OCI-LY3 (cell line): ENCODE data around the gene AKT1S1.

Experiments
- H2AFZ ChIP-seq: fragments of 200-600, 300-600 bp; shearing (Covaris generic); 2 replicates; pipeline ENCODE4 v1.6.0; 2014; ENCODE audit warnings: antibody characterized with exemption, low read depth, low read length
- H3K27ac ChIP-seq: fragments of 200-600, 300-600 bp; sonication (generic); 2 replicates; pipeline ENCODE4 v1.5.1; 2014; ENCODE audit warnings: mild to moderate bottlenecking, low read length, moderate library complexity, mixed read lengths
- H3K27me3 ChIP-seq: fragments of 200-600, 300-600 bp; sonication (generic); 2 replicates; pipeline ENCODE4 v1.6.1; 2014; ENCODE audit warnings: low read depth, low read length, mixed read lengths
- H3K36me3 ChIP-seq: fragments of 200-600, 300-600 bp; sonication (generic); replicated peaks from 2 replicates; pipeline ENCODE3; 2014; ENCODE audit warnings: low read depth, low read length, mixed read lengths
- H3K4me1 ChIP-seq: fragments of 300-600, 200-600 bp; sonication (generic); 2 replicates; pipeline ENCODE4 v1.6.1; 2014; ENCODE audit warnings: low read length, mixed read lengths
- H3K4me2 ChIP-seq: fragments of 200-600, 300-600 bp; sonication (generic); 2 replicates; pipeline ENCODE4 v1.6.1; 2014; ENCODE audit warnings: low read length, mixed read lengths
- H3K4me3 ChIP-seq: fragments of 300-600, 200-600 bp; sonication (generic); 2 replicates; pipeline ENCODE4 v1.5.1; 2014; ENCODE audit warnings: antibody characterized with exemption, mild to moderate bottlenecking, low read length, moderate library complexity
- H3K79me2 ChIP-seq: fragments of 300-600, 200-600 bp; shearing (Covaris generic); 2 replicates; pipeline ENCODE4 v1.6.1; 2014; ENCODE audit warnings: mild to moderate bottlenecking, low read length, mixed read lengths
- H3K9ac ChIP-seq: fragments of 300-600, 200-600 bp; shearing (Covaris generic); 2 replicates; pipeline ENCODE4 v1.6.0; 2014; ENCODE audit warnings: mild to moderate bottlenecking, low read length, moderate library complexity
- H3K9me3 ChIP-seq: fragments of 200-600, 300-600 bp; shearing (Covaris generic); 2 replicates; pipeline ENCODE4 v1.6.1; 2014; ENCODE audit warnings: low read length, mixed read lengths; ENCODE audit not compliant: insufficient read depth
- H4K20me1 ChIP-seq: fragments of 200-600, 300-600 bp; sonication (generic); 2 replicates; pipeline ENCODE4 v1.6.1; 2016; ENCODE audit warnings: low read length, mixed read lengths; ENCODE audit not compliant: insufficient read depth
- EZH2phosphoT487 ChIP-seq: fragments of 200-600 bp; shearing (Covaris generic); IDR thresholded peaks from 2 replicates; pipeline ENCODE4 v1.6.1; 2018; ENCODE audit warnings: antibody characterized with exemption, mixed run types, low read depth
- TF ChIP-seq, protein P1 (sequence below): fragments of 200-600, 300-600 bp; sonication (generic); IDR thresholded peaks from 2 replicates; pipeline ENCODE4 v1.5.1; 2014; ENCODE audit warnings: antibody characterized with exemption, low read length, low read depth

The AKT1S1 gene

DNA sequence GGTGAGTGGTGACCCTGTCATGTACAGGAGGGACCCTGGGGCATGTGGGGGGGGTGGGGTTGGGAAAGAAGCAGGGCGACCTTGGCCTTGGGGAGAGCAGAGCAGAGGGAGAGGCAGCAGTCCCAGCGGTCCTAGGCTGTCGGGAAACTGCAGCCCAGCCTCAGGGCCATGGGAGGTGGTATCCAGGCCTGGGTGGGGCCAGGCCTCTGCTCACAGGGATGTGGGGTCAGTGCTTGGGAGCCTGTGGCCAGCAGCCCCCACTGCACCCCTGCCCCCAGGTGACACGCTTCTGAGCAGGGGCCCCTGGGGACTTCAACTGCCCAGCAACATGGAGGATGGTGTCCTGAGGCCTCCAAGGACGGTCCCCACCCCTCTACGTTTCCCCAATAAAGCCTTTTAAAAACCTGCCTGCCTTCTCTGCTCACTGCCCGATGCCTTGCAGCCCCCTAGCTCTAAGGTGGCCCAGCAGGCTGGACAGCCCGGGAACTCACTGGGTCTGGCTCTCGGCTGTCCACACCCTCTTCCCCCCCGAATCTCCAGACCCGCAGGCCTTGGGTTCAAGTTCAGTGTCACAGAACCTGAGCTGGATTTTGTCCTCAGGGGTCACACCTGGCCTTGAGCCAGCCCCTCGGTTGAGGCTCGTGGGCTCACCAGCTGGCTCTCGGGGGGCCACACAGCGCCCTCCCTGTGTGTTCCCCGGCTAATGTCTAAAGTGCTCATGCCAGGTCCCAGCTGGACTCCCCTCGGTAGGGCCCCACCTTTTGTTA, 16.6 kb downstream of the AKT1S1 start:
- Histone ChIP-seq H3K79me2 (peaks cover 12% of the 10 kb centered on the region; the same call in 1 of the 2 replicates), H3K9ac (no peak overlapping the region), H3K27me3 (no peaks in the 10 kb centered on the region), H2AFZ (no peak overlapping the region), H3K27ac (no peak overlapping the region), H3K4me1 (no peaks in the 10 kb centered on the region), H3K4me3 (no peak overlapping the region), H3K4me2 (no peak overlapping the region), H3K9me3 (no peaks in the 10 kb centered on the region), H4K20me1 (peaks cover 11% of the 10 kb centered on the region; the same call in 1 of the 2 replicates), H3K36me3 (peaks cover 72% of the 10 kb centered on the region)
- TF ChIP-seq, protein P1, sequence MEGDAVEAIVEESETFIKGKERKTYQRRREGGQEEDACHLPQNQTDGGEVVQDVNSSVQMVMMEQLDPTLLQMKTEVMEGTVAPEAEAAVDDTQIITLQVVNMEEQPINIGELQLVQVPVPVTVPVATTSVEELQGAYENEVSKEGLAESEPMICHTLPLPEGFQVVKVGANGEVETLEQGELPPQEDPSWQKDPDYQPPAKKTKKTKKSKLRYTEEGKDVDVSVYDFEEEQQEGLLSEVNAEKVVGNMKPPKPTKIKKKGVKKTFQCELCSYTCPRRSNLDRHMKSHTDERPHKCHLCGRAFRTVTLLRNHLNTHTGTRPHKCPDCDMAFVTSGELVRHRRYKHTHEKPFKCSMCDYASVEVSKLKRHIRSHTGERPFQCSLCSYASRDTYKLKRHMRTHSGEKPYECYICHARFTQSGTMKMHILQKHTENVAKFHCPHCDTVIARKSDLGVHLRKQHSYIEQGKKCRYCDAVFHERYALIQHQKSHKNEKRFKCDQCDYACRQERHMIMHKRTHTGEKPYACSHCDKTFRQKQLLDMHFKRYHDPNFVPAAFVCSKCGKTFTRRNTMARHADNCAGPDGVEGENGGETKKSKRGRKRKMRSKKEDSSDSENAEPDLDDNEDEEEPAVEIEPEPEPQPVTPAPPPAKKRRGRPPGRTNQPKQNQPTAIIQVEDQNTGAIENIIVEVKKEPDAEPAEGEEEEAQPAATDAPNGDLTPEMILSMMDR, result no peak
- no peak for TF ChIP-seq EZH2phosphoT487

DNA sequence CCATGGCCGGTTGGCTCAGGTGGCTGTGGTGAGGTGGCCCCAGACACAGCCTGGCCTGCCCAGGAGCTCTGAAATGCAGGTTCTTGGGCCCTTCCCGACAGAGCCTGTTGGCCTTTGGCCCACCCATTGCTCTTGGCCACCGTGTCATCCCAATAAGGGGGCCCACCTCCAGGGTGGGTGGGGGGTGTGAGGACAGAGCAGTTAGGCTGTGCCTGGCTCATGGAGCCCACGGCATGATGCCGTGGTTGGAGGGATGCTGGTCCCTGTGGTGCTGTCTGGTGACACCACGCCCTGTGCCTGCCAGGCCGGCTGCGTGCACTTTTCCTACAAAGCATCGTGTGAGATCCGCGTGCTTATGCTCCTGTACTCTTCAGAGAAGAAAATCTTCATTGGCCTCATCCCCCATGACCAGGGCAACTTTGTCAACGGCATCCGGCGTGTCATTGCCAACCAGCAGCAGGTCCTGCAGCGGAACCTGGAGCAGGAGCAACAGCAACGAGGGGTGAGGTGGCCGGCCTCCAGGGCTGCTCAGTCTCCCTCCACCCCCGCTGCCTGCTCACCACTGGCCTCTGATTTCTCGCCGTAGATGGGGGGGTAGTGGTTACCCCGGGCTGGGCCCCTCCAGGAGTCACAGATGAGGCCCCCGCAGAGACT, 17.3 kb downstream of the AKT1S1 start:
- Histone ChIP-seq H3K27ac (no peak overlapping the region), H2AFZ (no peak overlapping the region), H3K9me3 (no peaks in the 10 kb centered on the region), H3K9ac (no peak overlapping the region), H3K36me3 (peaks cover 76% of the 10 kb centered on the region), H3K27me3 (no peaks in the 10 kb centered on the region), H4K20me1 (peaks cover 17% of the 10 kb centered on the region; the same call in 1 of the 2 replicates), H3K4me3 (no peak overlapping the region), H3K4me1 (no peaks in the 10 kb centered on the region), H3K79me2 (peaks cover 6% of the 10 kb centered on the region; the same call in 1 of the 2 replicates), H3K4me2 (no peak overlapping the region)
- TF ChIP-seq, protein P1, result no peak
- TF ChIP-seq EZH2phosphoT487, result no peak

DNA sequence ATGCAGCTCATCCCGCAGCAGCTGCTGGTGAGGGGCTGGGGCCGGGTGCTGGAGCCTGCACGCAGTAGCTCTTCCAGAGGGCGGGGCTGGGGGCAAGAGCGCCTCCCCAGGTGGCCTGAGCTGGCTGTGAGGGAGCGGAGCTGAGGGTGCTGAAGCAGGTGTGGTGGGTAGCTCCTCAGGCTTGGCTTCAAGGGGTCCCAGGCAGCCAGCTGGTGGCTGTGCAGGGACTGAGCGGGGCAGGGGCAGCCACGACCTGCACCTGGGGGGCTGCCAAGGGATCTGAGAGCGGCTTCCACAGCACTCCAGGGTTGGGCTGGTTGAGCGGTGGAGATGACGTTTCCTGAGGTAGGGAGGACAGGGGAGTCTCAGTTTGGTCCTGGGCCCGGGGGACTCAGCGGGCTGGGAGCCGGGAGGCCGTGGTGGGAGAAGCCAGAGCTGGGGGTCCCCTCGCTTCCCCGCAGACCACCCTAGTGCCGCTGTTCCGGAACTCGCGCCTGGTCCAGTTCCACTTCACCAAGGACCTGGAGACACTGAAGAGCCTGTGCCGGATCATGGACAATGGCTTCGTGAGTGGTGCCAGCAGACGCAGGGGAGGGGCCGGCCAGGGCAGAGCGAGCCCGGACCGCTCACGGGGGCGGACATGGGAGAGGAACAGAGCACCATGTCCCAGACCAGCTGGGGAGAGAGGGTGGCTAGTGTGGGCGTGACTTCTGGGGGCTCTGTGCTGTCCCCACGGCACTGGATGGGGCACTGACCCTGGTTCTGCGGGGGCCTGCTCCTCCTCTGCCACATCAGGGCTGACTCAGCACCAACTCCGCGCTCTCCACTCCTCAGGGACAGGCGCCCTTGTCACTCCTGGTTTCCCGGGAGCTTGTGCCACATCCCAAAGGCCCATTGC, 18.8 kb downstream of the AKT1S1 start:
- TF ChIP-seq EZH2phosphoT487, result no peak
- TF ChIP-seq, protein P1, result no peak
- Histone ChIP-seq H3K9me3 (no peaks in the 10 kb centered on the region), H2AFZ (no peak overlapping the region), H4K20me1 (peaks cover 28% of the 10 kb centered on the region), H3K27ac (no peak overlapping the region), H3K27me3 (no peaks in the 10 kb centered on the region), H3K4me1 (peaks cover 7% of the 10 kb centered on the region), H3K9ac (no peak overlapping the region), H3K79me2 (peaks cover 12% of the 10 kb centered on the region), H3K36me3 (peaks cover 61% of the 10 kb centered on the region), H3K4me3 (no peak overlapping the region), H3K4me2 (no peak overlapping the region)

DNA sequence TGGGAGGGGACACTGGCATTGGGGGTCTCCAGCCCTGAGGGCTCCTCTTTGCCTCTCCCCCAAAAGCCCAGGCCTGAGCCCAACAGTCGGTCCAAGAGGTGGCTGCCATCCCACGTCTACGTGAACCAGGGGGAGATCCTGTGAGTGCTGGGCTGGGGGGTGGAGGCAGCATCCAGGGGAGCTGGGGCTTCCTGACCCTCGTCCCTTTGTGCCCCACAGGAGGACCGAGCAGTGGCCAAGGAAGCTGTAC, 19.4 kb downstream of the AKT1S1 start:
- TF ChIP-seq EZH2phosphoT487, result no peak
- TF ChIP-seq, protein P1, result no peak
- Histone ChIP-seq H3K9ac (no peak overlapping the region), H3K4me1 (peaks cover 10% of the 10 kb centered on the region), H4K20me1 (peaks cover 32% of the 10 kb centered on the region), H3K79me2 (peaks cover 17% of the 10 kb centered on the region), H3K4me3 (no peak overlapping the region), H2AFZ (no peak overlapping the region), H3K4me2 (no peak overlapping the region), H3K9me3 (no peaks in the 10 kb centered on the region), H3K27me3 (no peaks in the 10 kb centered on the region), H3K36me3 (peaks cover 55% of the 10 kb centered on the region), H3K27ac (no peak overlapping the region)
